IPS DF 19.7 (cell line): Measurements from ENCODE around the gene STARD13.
"Not testable (repeated sequence)": the region's sequence is repeated elsewhere in the genome, so short reads cannot be mapped to it uniquely, and the experiment has no call there.

ENCODE experiments used
- DNase-seq: peaks from one replicate; pipeline ENCODE4 v3.0.0-alpha.2; 2013; ENCODE audit warnings: low read depth, low spot score

STARD13 gene

DNA sequence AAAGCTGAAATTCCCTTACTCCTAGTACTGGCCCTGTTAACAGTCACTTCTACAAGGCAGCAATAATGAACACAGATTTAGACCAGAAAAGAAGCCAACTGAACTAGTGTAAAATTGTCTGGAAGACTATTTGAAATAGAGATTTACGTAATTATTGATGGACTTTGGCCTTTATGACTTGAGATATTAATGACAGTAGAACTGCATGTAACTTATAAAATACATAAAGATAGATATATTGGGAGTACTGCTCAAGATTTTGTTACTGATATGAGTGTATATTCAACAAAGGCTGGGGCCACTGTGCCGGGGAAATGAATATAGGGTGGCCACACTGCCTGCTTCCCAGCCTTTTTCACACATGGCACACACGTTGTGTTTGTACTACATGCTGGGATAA is 88.8 kb downstream of the STARD13 start:
- DNase-seq, result no peak

- no peak for DNase-seq
Measured at GRCh38 chr13:33195693-33196464, 89.7 kb downstream of the STARD13 start.

DNA sequence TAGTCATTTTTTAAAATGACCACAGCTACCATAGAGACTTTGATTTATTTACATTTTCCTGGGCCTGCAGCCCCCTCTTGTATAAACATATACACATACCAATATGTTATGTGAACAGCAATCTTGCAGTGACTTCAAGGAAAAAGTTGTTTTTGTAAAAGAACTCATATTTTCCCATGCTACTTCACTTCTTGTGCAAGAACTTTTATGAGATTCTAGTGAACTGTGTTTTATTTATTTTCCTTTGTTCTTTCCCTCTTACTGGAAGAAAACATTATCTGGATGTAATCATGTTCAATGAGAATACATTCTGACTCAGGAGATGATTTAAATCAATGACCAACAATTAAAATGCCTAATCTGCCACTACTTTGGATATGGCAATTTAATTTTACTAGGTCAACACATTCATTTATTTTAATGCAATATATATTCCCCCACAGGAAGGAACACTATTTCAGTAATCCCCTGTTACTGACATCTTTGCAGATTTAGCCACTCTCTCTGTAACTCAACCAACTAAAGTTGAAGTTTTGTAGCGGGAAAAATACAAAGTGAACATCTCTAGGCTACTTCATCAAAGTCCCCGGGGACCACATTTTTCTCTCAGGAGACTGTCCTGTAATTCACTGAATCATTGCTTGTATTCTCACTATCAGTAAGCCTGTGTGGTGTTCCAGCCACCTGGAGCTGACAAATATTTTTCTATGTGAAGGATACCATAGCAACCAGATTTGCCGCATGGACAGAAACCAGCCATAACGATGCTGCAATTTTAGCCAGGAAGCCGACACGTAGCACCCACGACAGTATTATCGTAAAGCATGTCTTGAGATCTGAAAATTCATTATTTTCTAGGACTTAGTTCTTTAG is 90.5 kb downstream of the STARD13 start:
- no peak for DNase-seq

DNA sequence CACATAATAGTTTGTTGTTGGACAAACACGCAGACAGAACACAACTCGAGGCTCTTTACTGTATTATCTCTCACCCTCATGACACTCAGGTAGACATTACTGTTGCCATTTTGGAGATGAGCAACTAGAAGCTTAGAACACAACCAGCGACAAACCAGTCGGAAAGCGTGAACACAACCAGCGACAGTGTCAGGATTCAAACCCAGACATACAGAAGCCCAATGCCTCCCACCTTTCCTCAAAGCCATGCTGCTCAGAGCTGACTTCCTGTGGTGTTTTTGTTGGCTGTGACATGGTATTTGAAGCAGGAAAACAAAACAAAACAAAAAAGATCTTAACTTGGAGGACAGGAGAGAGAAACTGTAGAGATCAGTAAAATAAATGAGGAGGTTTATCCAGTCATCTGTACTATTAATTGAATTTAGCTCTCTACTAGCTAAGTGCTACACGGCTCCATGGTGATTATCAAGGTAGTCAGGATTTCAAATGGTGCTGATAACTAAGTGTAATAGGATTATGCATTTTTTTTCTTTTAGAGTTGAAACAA is 92.1 kb downstream of the STARD13 start:
- no peak for DNase-seq

- DNase-seq, result no peak
Measured at GRCh38 chr13:33191425-33192210, 93.9 kb downstream of the STARD13 start.

GRCh38 chr13:33189470-33189869 is 96.1 kb downstream of the STARD13 start:
- no peak for DNase-seq

- no peak for DNase-seq
Measured at GRCh38 chr13:33188093-33188882, 97.3 kb downstream of the STARD13 start.

DNA sequence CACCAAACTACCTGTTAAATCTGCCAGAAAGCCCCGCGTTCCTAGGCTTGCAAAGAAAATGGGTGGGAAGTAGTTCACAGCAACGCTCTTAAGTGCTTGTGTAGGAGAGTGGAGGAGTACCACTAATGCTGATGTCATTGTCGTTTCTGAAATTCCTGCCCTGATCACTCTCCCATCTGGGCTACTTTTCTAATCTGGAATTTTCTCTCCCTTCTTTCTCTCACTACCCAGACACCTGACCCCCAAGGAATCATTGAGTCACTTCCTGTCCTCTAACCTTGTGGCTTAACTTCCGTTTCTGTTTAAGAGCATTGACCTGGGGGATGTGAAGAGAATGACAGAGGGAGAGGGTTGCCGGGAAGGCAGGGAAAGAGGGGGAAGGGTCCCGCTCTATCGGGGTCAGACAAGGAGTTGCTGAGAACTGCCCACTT is 98.7 kb downstream of the STARD13 start:
- DNase-seq, result peak; percentile 30

GRCh38 chr13:33185853-33186252 is 99.7 kb downstream of the STARD13 start:
- no peak for DNase-seq

- DNase-seq, result no peak
Measured at GRCh38 chr13:33184530-33184929, 101.0 kb downstream of the STARD13 start.

DNA sequence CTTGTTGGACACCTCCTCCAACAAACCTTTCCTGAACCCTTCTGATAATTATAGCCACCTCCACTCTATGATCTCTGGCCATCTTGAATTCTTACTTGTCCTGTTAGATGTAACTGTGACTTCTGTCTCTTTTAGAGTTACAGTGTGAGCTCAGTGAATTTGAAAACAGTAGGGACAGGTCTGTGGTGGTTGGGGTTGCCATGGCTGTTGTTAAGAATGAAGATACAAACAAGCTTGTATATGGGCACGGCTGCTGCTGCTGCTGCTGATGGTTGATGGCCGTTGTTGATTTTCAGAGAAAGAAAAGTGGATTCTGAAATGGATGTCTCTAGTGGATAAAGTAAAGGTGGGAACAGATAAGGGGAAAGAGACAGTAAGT is 101.5 kb downstream of the STARD13 start:
- DNase-seq, result no peak

GRCh38 chr13:33183431-33184111 is 102.0 kb downstream of the STARD13 start:
- no peak for DNase-seq

DNA sequence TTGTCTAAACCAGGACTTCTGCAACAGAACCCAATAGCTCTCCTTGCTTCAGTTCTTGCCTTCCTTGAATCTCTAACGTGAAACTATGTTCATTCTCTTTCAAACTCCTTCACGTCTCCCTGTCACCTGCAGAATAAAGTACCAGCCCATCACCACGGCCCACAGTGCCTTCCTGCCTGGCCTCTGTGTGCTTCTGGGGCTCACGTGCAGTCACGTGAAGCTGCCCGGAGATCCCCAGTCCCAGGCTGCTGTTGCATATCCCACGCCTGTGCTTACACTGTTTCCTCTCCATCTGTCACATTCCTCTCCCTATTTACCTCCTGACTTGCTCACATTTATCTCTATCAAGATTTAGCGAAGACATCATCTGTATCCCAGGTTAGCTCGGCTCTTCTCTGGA is 102.8 kb downstream of the STARD13 start:
- no peak for DNase-seq

GRCh38 chr13:33181264-33181663 is 104.3 kb downstream of the STARD13 start:
- DNase-seq, result no peak

DNA sequence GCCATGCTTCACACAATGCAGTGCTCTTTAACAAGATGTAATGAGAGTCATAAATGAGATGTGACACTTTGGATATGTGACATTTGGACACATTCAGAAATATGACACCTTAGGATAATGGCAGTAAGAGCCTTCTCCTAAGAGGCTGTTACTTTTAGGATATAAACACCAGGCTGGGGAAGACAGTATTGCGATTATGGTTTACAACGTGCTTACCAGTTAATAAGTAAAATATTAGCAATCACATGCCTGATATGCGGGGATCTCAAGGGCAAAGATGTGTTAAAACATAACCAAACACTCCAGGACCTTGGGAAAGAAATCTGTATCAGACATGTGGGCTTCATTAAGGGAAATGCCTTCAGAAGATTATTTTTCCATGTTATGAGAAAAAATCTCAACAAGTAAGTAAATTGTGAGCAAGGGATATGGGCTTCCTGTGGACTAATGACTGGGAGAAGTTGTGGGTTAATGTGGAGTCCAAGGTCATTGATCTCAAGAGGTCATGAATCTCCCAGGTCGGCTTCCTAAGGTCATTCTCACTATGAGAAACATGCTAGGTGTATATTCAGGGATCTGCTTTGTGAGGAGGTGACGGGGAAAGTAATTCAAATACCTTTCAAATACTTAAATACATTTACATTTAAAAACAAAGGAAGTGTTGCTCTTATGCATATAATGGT is 105.3 kb downstream of the STARD13 start:
- no peak for DNase-seq

- DNase-seq, result peak; percentile 40
Measured at GRCh38 chr13:33179463-33179862, 106.1 kb downstream of the STARD13 start.

GRCh38 chr13:33178209-33178840 is 107.2 kb downstream of the STARD13 start:
- no peak for DNase-seq

- not testable (repeated sequence) for DNase-seq
Measured at GRCh38 chr13:33177340-33178208, 108.0 kb downstream of the STARD13 start.
